OCI-LY7 (cell line): Measurements from ENCODE around the gene CWC27.

Experiments used
- CTCF ChIP-seq: fragments of 200-600 bp; sonication (generic); conservative IDR thresholded peaks from 2 replicates; pipeline ENCODE4 v1.5.1; 2014; ENCODE audit warnings: mild to moderate bottlenecking, antibody characterized with exemption, low read length, moderate library complexity, mixed read lengths
- EZH2phosphoT487 ChIP-seq: fragments of 200-600 bp; sonication (generic); IDR thresholded peaks from 2 replicates; pipeline ENCODE4 v1.6.1; 2018; ENCODE audit warnings: low read depth, borderline replicate concordance, mild to moderate bottlenecking, mixed run types, antibody characterized with exemption, low read length, moderate library complexity, mixed read lengths

- TF ChIP-seq CTCF (no peak), EZH2phosphoT487 (no peak)
Observed at GRCh38 chr5:64826541-64826940, 57.8 kb downstream of the CWC27 start.
